Vagina (tissue), 2 donors: ENCODE measurements around the gene DUOXA2.

Experiments used
- CTCF ChIP-seq, 3 experiments: fragments of 450-650 bp in 2 of 3; fragments of 200-600 bp in 1 of 3; sonication (generic) in 1 of 3; IDR thresholded peaks; one replicate each; pipeline ENCODE4 v1.5.1; 2017 to 2019; ENCODE audit warnings: antibody characterized with exemption in 3 of 3, mild to moderate bottlenecking in 2 of 3, moderate library complexity in 2 of 3
- POLR2A ChIP-seq, 2 donors: fragments of 450-650 bp; IDR thresholded peaks; one replicate each; pipeline ENCODE4 v1.6.1; 2017; ENCODE audit warnings: antibody characterized with exemption in 2 of 2, mild to moderate bottlenecking in 2 of 2, moderate library complexity in 2 of 2

GRCh38 chr15:45121706-45122417, 7.7 kb downstream of the DUOXA2 start:
- no peak for TF ChIP-seq CTCF (IDR thresholded peaks at IDR 0.05)
- no peak for TF ChIP-seq POLR2A (IDR thresholded peaks at IDR 0.05)
